ENCODE results near the gene HEG1. TPM values are rescaled to one million over a fixed set of nuclear protein-coding genes. Genes with fewer than 3 reads are reported as not detected.

HEG1 gene
- total RNA-seq, 4 donors from 2014 or later = 9.8 to 27.1 (median 17.6) TPM

GRCh38 chr3:124928333-124929202 lies 127.2 kb downstream of the HEG1 start:
- ATAC-seq = peak; percentile 30 to 50
- TF ChIP-seq POLR2A (IDR thresholded peaks at IDR 0.05) = no peak
- peak in 4 of 5 experiments; percentile 35 to 65 (median 52) for TF ChIP-seq CTCF (IDR thresholded peaks at IDR 0.05 in 4 of 5, conservative IDR thresholded peaks at IDR 0.05 in 1 of 5)
- intact Hi-C loops (cut with DNase I; ENCODE audit: low total_unique reads) = loop anchor here (5.0 kb wide), 2 partner anchors 234 to 509 kb away; no protein-coding TSS in a partner anchor
- peaks cover 9 to 14% of the 10 kb centered on the region in 2 donors for H3K4me1 ChIP-seq
- DNase-seq = peak in 1 of 2 donors; percentile 35
- no peaks in the 10 kb centered on the region for H3K27me3 ChIP-seq
- H3K36me3 ChIP-seq = no peaks in the 10 kb centered on the region
- no peak overlapping the region for H3K4me3 ChIP-seq
- H3K27ac ChIP-seq = no peak overlapping the region
- H3K9me3 ChIP-seq = no peaks in the 10 kb centered on the region
- in situ Hi-C loops (cut with MboI; ENCODE audit: low sequenced_read_pairs in 4 of 4) = loop anchor here in 1 of 4 donors (10.0 kb wide), 2 partner anchors 236 to 506 kb away; no protein-coding TSS in a partner anchor

- in situ Hi-C loops (cut with MboI; ENCODE audit: low sequenced_read_pairs in 4 of 4) = loop anchor here in 1 of 4 donors (10.0 kb wide), 2 partner anchors 237 to 507 kb away; no protein-coding TSS in a partner anchor
- Histone ChIP-seq H3K9me3 (no peaks in the 10 kb centered on the region), H3K4me3 (no peak overlapping the region), H3K4me1 (peaks cover 9 to 14% of the 10 kb centered on the region in 2 donors), H3K36me3 (no peaks in the 10 kb centered on the region), H3K27me3 (no peaks in the 10 kb centered on the region), H3K27ac (no peak overlapping the region)
- no peak for ATAC-seq
- intact Hi-C loops (cut with DNase I; ENCODE audit: low total_unique reads) = loop anchor here (5.0 kb wide), 2 partner anchors 235 to 510 kb away; no protein-coding TSS in a partner anchor
- no peak for TF ChIP-seq CTCF (IDR thresholded peaks at IDR 0.05 in 4 of 5, conservative IDR thresholded peaks at IDR 0.05 in 1 of 5)
- no peak for TF ChIP-seq POLR2A (IDR thresholded peaks at IDR 0.05)
- DNase-seq = no peak
Observed at GRCh38 chr3:124927574-124928045, 128.2 kb downstream of the HEG1 start.

GRCh38 chr3:124926426-124927101 lies 129.2 kb downstream of the HEG1 start:
- Histone ChIP-seq H3K4me1 (peaks cover 9 to 14% of the 10 kb centered on the region in 2 donors), H3K4me3 (no peak overlapping the region), H3K27ac (no peak overlapping the region), H3K36me3 (no peaks in the 10 kb centered on the region), H3K27me3 (no peaks in the 10 kb centered on the region), H3K9me3 (no peaks in the 10 kb centered on the region)
- intact Hi-C loops (cut with DNase I; ENCODE audit: low total_unique reads) (loop anchor here (5.0 kb wide), 2 partner anchors 236 to 511 kb away; no protein-coding TSS in a partner anchor), in situ Hi-C loops (cut with MboI; ENCODE audit: low sequenced_read_pairs in 4 of 4) (loop anchor here in 1 of 4 donors (10.0 kb wide), 2 partner anchors 238 to 508 kb away; no protein-coding TSS in a partner anchor)
- no peak for TF ChIP-seq CTCF (IDR thresholded peaks at IDR 0.05 in 4 of 5, conservative IDR thresholded peaks at IDR 0.05 in 1 of 5)
- no peak for TF ChIP-seq POLR2A (IDR thresholded peaks at IDR 0.05)
- DNase-seq (no peak), ATAC-seq (no peak)

- TF ChIP-seq CTCF (IDR thresholded peaks at IDR 0.05 in 4 of 5, conservative IDR thresholded peaks at IDR 0.05 in 1 of 5) = no peak
- no peak for TF ChIP-seq POLR2A (IDR thresholded peaks at IDR 0.05)
- Histone ChIP-seq H3K4me3 (no peak overlapping the region), H3K4me1 (peaks cover 6 to 8% of the 10 kb centered on the region in 2 donors), H3K27me3 (no peaks in the 10 kb centered on the region), H3K36me3 (no peaks in the 10 kb centered on the region), H3K27ac (no peak overlapping the region), H3K9me3 (no peaks in the 10 kb centered on the region)
- no peak for ATAC-seq
- no peak for DNase-seq
- in situ Hi-C loops (cut with MboI; ENCODE audit: low sequenced_read_pairs in 4 of 4) (loop anchor here in 2 of 4 donors (10.0 to 25.0 kb wide), 3 partner anchors 240 to 510 kb away; no protein-coding TSS in a partner anchor), intact Hi-C loops (cut with DNase I; ENCODE audit: low total_unique reads) (loop anchor here (5.0 kb wide), 2 partner anchors 238 to 513 kb away; no protein-coding TSS in a partner anchor)
Observed at GRCh38 chr3:124924741-124925140, 131.1 kb downstream of the HEG1 start.

All from gastrocnemius medialis (tissue), 4 donors.